GM19467 (cell line): ENCODE measurements around the gene CATSPER1.

Experiments
- ATAC-seq: cut with Tn5 transposase; IDR thresholded peaks from one replicate; pipeline ENCODE4 v1.9.1; 2021; ENCODE audit warnings: mild to moderate bottlenecking, moderate library complexity; ENCODE audit not compliant: unreplicated experiment

CATSPER1 gene

GRCh38 chr11:65973439-65974110 is 52.7 kb downstream of the CATSPER1 start:
- no peak for ATAC-seq

GRCh38 chr11:65972116-65972515 is 54.2 kb downstream of the CATSPER1 start:
- ATAC-seq: no peak

DNA sequence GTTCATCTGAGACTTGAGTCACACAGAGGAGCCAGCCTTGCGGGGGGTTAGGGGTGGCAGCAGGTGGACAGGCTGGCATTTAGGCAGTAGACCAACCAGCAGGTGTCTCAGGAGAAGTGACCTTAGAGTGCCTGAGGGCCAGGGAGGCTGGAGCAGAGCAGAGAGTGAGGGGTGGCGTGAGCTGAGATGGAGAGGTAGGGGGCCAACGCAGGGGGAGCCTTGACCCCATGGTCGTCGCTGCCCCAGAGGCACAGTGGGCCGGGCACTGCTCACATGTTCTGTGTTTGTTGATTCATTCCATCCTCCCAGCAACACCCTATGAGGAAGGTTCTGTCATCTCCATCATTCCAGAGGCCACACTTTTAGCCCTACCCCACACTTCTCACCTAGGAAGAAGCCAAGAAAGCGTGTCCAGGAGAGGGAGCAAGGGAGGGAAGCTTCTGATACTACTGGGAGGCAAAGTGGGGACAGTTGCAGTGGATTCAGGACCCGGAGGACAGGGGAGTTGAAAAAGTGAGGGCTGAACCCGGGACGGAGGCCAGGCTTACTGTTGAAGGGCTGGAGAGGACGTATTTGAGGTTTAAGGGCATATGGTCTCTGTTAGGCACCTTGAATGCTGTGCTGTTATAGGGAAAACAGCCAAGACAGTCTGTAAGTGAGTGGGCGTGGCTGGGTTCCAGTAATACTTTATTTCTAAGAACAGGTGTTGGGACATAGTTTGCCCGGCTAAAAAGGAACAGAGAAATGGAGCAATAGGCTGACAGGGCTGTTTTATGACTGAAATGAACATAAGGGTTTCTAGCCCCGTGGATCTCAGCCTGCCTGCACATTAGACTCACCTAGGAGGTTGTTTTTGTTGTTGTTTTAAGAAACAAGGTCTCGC is 57.4 kb downstream of the CATSPER1 start:
- ATAC-seq: no peak

GRCh38 chr11:65967329-65967934 is 58.8 kb downstream of the CATSPER1 start:
- ATAC-seq: no peak
